LNCAP (cell line): ENCODE measurements around the gene MBP.

Experiments used
- CTCF ChIP-seq: fragments of 450-650 bp; IDR thresholded peaks from 2 replicates; pipeline ENCODE4 v1.5.1; 2017; ENCODE audit warnings: mild to moderate bottlenecking

The MBP gene

DNA sequence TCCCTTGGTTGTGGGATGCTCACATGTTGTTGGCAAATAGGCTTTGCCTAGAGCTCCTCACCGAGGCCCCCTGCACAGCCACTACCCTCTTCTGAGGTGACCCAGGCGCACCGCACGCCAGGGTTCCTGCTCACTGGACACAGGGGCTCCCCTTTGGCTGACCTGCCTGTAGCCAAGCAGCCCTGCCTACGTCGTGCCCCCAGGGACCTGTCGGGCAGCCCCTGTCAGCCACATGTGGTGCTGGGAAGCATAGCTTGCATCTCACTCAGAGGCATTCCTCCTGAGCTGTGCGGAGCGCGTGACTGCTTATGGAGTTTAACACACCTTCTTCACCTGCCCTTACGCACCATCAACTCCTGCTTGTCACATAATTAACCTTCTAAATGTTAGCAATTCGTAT, 194.0 kb downstream of the MBP start:
- no peak for TF ChIP-seq CTCF

GRCh38 chr18:76937597-76937996, 195.0 kb downstream of the MBP start:
- no peak for TF ChIP-seq CTCF

DNA sequence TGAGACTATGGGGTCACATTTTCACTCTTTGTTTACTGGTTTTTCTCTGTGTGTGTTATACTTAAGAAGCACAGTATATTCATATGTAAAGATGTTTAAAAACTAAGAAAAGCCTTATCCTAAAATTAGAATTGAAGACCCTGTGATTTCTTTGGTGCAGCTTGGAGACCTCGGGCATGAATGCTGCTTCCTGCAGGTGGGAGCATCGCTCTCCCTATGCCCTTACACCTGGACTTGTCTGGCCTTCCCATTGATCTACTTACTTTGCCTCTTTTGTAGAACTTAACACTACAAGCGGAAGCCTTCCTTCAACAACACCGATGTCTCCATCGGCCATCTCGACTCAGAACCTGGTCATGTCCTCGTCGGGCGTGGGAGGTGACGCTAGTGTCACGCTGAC, 195.7 kb downstream of the MBP start:
- no peak for TF ChIP-seq CTCF

DNA sequence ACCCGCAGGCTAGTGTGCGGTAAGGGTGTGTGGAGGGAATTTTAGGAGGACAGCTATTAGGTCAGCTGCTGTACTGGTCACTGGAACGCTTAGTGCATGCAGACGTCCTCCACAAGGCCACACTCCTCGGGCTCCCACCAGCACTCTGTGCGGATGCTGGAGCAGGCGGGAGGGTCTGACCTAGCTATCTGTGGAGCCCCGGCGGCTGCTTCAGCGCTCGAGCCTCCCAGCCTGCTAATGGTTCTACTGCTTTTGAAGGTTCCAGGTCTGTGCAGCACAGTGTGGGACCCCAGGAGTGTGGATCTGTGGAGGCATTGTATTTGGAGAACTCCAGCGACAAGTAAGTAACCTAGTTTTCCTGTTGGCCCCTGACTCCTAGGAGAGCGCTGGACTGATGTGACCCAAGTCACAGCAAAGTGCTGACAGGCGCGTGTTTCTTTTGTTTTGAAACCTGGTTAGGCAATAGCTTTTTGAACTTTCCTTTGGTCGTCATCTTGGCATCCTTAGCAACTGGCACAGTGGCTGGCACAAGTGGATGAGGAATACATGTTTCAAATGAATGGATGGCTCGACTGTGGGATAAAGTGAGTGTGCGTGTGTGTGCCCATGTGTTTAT, 196.8 kb downstream of the MBP start:
- TF ChIP-seq CTCF = no peak

GRCh38 chr18:76932026-76932819, 200.4 kb downstream of the MBP start:
- no peak for TF ChIP-seq CTCF

DNA sequence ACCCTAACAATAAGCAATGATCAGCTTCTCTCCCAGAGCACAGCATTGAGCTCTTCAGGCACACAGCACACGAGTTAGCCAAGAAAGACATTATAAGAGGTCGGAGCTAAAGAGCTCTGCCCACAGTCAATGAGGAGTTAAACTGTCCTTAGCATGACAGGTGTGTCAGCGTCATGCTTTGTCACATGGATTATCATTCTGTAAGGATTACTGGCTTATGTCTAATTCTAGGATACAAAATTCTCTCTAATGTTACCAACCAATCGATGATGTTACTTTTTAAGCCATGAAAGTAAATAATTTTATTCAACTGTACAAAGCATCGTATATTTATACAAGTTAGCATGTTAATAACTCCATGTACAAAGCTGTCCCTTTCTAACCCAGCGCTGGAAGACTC, 201.4 kb downstream of the MBP start:
- TF ChIP-seq CTCF = no peak
